Measurements from ENCODE around the gene RPL10L.

The RPL10L gene

DNA sequence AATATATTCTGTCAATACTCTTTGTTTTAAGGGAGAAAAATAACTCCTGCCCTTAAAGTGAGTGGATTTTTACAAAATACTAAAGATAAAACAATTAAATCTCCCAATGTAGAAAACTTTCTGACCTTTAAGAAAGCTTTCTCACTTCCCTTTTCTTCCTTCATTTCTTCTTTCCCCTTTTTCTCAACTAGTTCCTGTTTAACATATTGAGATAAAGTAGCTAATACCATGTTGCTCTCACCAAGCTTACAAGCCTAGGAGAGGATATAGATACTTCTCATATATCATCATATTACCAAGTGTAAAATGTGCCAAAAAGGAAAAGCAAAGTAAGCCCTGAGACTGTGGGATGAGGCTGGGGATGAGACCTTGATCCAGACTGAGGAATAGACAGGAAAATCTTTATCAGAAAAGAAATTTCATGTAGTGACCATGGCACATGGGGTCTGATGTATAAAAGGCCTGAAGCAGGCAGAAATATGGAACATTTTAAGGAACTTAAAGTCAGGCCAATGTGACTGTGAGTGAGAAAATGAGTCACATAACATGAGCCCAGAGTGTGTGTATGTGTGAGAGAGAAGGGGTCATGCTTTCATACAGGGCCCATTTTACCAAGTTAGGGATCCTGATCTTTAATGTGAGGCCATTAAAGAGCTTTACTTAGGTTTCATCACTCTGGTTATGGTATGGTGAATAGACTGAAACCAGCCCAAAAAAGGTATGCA is 1.6 kb upstream of the RPL10L start:
- no peak for DNase-seq
- no peaks in the 10 kb centered on the region for H3K36me3 Mint-ChIP-seq (ENCODE audit: low read depth)
- TF ChIP-seq, protein P1, sequence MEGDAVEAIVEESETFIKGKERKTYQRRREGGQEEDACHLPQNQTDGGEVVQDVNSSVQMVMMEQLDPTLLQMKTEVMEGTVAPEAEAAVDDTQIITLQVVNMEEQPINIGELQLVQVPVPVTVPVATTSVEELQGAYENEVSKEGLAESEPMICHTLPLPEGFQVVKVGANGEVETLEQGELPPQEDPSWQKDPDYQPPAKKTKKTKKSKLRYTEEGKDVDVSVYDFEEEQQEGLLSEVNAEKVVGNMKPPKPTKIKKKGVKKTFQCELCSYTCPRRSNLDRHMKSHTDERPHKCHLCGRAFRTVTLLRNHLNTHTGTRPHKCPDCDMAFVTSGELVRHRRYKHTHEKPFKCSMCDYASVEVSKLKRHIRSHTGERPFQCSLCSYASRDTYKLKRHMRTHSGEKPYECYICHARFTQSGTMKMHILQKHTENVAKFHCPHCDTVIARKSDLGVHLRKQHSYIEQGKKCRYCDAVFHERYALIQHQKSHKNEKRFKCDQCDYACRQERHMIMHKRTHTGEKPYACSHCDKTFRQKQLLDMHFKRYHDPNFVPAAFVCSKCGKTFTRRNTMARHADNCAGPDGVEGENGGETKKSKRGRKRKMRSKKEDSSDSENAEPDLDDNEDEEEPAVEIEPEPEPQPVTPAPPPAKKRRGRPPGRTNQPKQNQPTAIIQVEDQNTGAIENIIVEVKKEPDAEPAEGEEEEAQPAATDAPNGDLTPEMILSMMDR (IDR thresholded peaks at IDR 0.05): no peak
- no peak overlapping the region for H3K27ac Mint-ChIP-seq
- H3K4me3 Mint-ChIP-seq: no peak overlapping the region
- H3K9me3 Mint-ChIP-seq: no peaks in the 10 kb centered on the region
- H3K27me3 Mint-ChIP-seq (ENCODE audit: low read depth, poor library complexity): no peaks in the 10 kb centered on the region
- no peaks in the 10 kb centered on the region for H3K4me1 Mint-ChIP-seq

DNA sequence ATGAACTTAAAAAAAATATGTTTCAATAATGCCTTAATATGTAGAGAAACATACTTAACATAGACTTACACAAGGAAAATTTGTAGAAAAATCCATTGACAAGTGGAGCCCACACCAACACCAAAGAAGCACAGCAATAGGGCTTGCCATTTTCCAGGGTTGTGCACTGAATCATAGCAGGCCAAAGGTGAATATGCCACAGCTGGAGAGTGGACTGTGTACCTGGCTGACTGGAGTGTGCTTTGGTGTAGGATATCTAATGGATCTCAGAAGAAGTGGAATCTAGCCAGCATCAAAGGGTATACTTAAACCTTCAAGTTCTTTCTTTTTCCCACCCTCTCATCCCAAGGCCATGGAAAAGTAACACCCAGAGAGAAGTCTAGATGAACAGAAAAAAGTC is 4.8 kb downstream of the RPL10L start:
- Mint-ChIP-seq H3K4me1 (no peaks in the 10 kb centered on the region), H3K27me3 (ENCODE audit: low read depth, poor library complexity) (no peaks in the 10 kb centered on the region), H3K27ac (no peak overlapping the region), H3K9me3 (no peaks in the 10 kb centered on the region), H3K4me3 (no peak overlapping the region), H3K36me3 (ENCODE audit: low read depth) (no peaks in the 10 kb centered on the region)
- DNase-seq: no peak
- TF ChIP-seq, protein P1 (IDR thresholded peaks at IDR 0.05): no peak

DNA sequence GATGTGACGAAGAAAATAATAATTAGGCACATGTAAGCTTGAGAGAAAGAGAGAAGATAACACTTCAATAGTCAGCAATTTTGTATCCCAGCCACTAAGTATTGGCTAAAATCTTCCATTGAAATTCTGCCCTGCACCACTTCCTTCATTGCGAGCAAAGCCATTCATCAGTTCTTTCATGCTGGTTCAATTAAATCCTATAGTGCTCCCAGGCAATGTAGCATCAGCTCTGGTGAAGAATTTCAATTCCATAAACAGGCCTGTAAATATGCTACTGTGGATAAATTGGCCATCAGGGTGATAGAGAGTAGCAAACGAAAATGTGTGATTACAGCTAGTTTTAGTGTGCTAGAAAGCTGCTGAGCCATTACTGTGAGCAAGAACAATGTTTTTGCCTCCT is 24.7 kb downstream of the RPL10L start:
- TF ChIP-seq, protein P1 (IDR thresholded peaks at IDR 0.05): no peak
- Mint-ChIP-seq H3K4me3 (no peak overlapping the region), H3K27ac (no peak overlapping the region), H3K27me3 (ENCODE audit: low read depth, poor library complexity) (no peaks in the 10 kb centered on the region), H3K4me1 (no peaks in the 10 kb centered on the region), H3K9me3 (no peaks in the 10 kb centered on the region), H3K36me3 (ENCODE audit: low read depth) (no peaks in the 10 kb centered on the region)
- DNase-seq: no peak

Data from nephron progenitor cell (in vitro differentiated cells).